ENCODE measurements around the gene PLXDC1. TPM values are rescaled to one million over a fixed set of nuclear protein-coding genes. Genes with fewer than 3 reads are reported as not detected.

PLXDC1 gene
- total RNA-seq, 1 experiment from 2014 or later: not detected

- Histone ChIP-seq H3K4me1 (ENCODE audit: control insufficient read depth, insufficient read depth, low read length) (peaks cover 5% of the 10 kb centered on the region; the same call in 1 of the 2 replicates), H3K27me3 (ENCODE audit: control insufficient read depth, insufficient read depth, low read length) (no peaks in the 10 kb centered on the region), H3K9me3 (ENCODE audit: control insufficient read depth, insufficient read depth, low read depth, low read length) (no peaks in the 10 kb centered on the region), H3K4me3 (ENCODE audit: low read depth in 2 of 2, low read length in 2 of 2) (no peak overlapping the region), H3K27ac (ENCODE audit: low read length) (no peak overlapping the region), H3K36me3 (ENCODE audit: control insufficient read depth, insufficient read depth, low read length) (no peaks in the 10 kb centered on the region)
- DNase-seq (ENCODE audit: low read depth, low spot score): no peak
- in situ Hi-C loops (cut with HindIII; ENCODE audit: low pct_unique_long_range_greater_than_20kb, low sequenced_read_pairs): no loop called here
- TF ChIP-seq POLR2AphosphoS5 (IDR thresholded peaks at IDR 0.05; ENCODE audit: low read depth, low read length) (no peak), REST (IDR thresholded peaks at IDR 0.05; ENCODE audit: insufficient read depth in 1 of 2, low read depth in 2 of 2, low read length in 1 of 2) (no peak), SIN3A (IDR thresholded peaks at IDR 0.05; ENCODE audit: borderline replicate concordance, insufficient read depth, low read depth, low read length) (no peak), CTCF (IDR thresholded peaks at IDR 0.05) (no peak), TCF7L2 (IDR thresholded peaks at IDR 0.05; ENCODE audit: low read depth, low read length) (no peak)
- no peak for ATAC-seq
- ChIA-PET CTCF (interaction anchor here (0.6 kb wide), 1 partner anchor 92 kb away, joined by 3 read pairs; no protein-coding TSS in a partner anchor), POLR2A (no interaction called here)
- BruUV-seq (replicated peaks): no TSS peak
- intact Hi-C loops (cut with micrococcal nuclease; ENCODE audit: unreplicated experiment): loop anchor here (10.0 kb wide), 1 partner anchor 82 kb away; no protein-coding TSS in a partner anchor
Observed at GRCh38 chr17:39156491-39156890, 5.1 kb upstream of the PLXDC1 start.

GRCh38 chr17:39155654-39156053 lies 4.2 kb upstream of the PLXDC1 start:
- H3K9me3 ChIP-seq (ENCODE audit: control insufficient read depth, insufficient read depth, low read depth, low read length): no peaks in the 10 kb centered on the region
- ATAC-seq (no peak), DNase-seq (ENCODE audit: low read depth, low spot score) (no peak)
- H3K27me3 ChIP-seq (ENCODE audit: control insufficient read depth, insufficient read depth, low read length): no peaks in the 10 kb centered on the region
- in situ Hi-C loops (cut with HindIII; ENCODE audit: low pct_unique_long_range_greater_than_20kb, low sequenced_read_pairs): no loop called here
- peak overlapping the region; percentile 84 to 92 for H3K4me3 ChIP-seq (ENCODE audit: low read depth in 2 of 2, low read length in 2 of 2)
- H3K27ac ChIP-seq (ENCODE audit: low read length): no peak overlapping the region
- H3K4me1 ChIP-seq (ENCODE audit: control insufficient read depth, insufficient read depth, low read length): peaks cover 5% of the 10 kb centered on the region; the same call in 1 of the 2 replicates
- POLR2A ChIA-PET: no interaction called here
- intact Hi-C loops (cut with micrococcal nuclease; ENCODE audit: unreplicated experiment): loop anchor here (10.0 kb wide), 1 partner anchor 81 kb away; no protein-coding TSS in a partner anchor
- no peaks in the 10 kb centered on the region for H3K36me3 ChIP-seq (ENCODE audit: control insufficient read depth, insufficient read depth, low read length)
- CTCF ChIA-PET: interaction anchor here (0.6 kb wide), 1 partner anchor 93 kb away, joined by 3 read pairs; no protein-coding TSS in a partner anchor
- BruUV-seq (replicated peaks): no TSS peak
- TF ChIP-seq SIN3A (IDR thresholded peaks at IDR 0.05; ENCODE audit: borderline replicate concordance, insufficient read depth, low read depth, low read length) (no peak), CTCF (IDR thresholded peaks at IDR 0.05) (no peak), POLR2AphosphoS5 (IDR thresholded peaks at IDR 0.05; ENCODE audit: low read depth, low read length) (no peak), TCF7L2 (IDR thresholded peaks at IDR 0.05; ENCODE audit: low read depth, low read length) (no peak), REST (IDR thresholded peaks at IDR 0.05; ENCODE audit: insufficient read depth in 1 of 2, low read depth in 2 of 2, low read length in 1 of 2) (no peak)

Data from Panc1 (cell line).